ENCODE results near the gene TMEM183A.
"Not testable (repeated sequence)": the region's sequence is repeated elsewhere in the genome, so short reads cannot be mapped to it uniquely, and the experiment has no call there.

Gene TMEM183A, protein sequence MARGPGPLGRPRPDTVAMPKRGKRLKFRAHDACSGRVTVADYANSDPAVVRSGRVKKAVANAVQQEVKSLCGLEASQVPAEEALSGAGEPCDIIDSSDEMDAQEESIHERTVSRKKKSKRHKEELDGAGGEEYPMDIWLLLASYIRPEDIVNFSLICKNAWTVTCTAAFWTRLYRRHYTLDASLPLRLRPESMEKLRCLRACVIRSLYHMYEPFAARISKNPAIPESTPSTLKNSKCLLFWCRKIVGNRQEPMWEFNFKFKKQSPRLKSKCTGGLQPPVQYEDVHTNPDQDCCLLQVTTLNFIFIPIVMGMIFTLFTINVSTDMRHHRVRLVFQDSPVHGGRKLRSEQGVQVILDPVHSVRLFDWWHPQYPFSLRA

DNA sequence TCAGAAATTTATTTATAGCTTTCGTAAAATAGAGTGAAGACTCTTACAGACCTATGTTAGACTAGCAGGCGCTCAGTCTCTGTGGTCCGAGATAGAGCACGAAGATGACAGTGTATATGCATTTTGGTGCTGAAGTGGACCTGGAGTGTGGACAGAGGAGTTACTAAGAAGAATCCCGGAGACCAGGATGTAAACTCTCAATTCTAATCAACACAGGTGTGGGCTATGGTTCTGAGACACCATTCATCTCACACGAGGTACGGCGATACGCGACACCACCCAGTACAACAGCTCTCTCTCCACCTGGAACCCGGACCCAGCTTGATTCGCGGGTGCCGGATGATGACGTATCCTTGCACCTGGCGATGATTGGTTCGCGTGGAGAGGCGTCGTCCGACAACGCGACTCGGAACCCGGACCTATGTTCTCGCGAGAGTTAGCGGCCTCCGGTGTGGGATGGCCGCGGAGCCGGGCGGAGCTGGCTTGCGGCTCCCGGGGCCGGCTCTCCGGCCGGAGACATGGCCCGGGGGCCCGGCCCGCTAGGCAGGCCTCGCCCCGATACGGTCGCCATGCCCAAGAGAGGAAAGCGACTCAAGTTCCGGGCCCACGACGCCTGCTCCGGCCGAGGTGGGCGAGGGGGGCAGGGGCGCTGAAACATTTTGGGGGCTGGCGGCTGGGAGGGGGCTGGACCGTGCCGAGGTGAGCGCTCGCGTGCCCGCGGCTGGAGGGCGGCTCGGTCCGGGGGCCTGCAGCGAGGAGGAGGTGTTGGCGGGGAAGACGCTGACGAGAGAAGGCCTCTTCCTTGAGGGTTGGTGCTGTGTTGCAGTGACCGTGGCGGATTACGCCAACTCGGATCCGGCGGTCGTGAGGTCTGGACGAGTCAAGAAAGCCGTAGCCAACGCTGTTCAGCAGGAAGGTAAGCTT lies at the start of gene TMEM183A:
TSS of gene TMEM183A (plus strand) at position 427 of the 924 bp plus-strand sequence. CDS start at position 519, 92 bp downstream.
- DNase-seq, result peak; percentile 94

DNA sequence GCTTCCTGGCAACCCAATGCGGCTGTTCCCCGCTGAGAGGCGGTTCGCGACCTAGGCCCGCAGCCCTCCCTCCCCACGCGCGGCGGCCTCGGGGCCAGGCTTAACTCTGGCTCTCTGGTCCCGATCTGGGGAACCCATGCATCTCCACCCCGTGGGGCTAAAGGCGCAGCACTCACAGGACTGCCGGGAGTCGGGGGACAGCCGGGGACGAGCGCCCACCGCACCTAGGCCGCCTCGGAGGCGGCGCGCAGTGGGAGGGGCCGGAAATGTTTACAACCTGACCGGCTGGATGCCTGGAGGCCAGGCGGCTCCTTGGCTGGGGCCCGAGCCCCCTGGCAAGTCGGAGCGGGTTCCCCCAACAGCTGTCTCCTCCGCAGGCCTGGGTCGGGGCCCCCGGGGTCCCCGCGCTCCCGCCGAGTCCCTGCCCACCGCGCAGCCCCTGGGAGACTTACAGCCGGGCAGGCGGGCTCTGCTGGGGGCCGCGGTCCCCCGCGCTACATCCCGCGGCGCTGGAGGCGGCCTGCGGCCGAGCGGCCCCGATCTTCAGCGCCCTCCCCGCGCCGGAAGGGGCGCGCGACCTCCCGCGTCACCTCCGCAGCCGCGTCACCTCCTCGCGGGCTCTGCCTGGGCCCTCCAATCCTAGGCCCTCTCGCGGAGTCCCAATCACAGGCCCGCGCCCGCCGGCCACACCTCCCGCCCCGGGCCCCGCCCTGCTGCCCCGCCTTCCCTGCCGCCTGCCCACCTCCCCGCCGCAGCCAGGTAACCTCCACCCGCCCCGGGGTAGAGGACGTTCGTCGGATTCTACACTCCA lies 49.2 kb upstream of the TMEM183A start, which contains the start of gene ADIPOR1:
TSS of gene ADIPOR1 (minus strand) at position 580 of the 811 bp plus-strand sequence. CDS start 7,242 bp downstream, outside the sequence.
- DNase-seq, result peak; percentile 94

DNA sequence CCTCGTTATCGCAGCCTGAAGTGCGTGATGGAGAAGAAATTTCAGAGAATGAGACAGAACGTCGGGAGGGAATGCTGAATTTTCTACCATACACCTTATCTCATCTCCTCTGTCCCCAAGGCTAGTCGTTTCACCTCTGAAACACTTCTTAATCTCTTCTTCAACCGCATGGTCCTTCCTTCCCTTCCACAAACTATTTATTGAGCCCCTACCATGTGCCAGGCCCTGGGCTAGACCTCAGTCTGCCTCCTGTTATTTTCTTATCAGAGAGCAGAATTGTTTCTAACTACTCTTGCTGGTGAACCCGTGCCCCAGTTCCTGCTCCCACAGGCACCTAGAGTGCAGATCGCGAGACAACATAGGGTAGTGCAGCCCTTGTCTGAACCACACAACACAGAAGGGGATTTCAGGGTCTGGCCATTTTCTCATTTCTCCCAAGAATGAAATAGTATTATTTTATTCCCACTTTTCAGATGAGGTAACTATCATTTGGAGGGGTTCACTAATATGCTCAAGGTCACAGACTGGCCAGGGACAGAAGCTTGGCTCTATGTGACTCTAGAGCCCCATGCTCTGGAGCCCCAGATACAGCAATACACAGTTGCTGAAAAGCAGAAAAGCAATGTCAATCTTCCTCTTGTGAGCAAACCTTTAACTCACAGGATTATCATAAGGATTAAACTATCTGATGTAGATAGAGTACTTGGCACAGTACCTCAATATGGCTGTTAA lies 48.5 kb upstream of the TMEM183A start:
- DNase-seq, result peak; percentile 18

DNA sequence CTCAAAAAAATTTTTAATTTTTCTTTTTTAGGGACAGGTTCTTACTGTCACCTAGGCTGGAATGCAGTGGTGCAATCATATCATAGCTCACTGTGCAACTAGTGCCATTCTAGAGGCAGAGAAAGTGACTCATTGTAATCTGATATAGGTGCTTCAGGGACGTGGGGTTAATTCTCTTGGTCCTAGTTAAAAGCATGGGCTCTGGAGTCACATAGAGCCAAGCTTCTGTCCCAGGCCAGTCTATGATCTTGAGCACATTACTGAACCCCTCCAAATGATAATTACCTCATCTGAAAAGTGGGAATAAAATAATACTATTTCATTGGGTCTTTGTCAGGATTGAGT lies 47.9 kb upstream of the TMEM183A start:
- no peak for DNase-seq

DNA sequence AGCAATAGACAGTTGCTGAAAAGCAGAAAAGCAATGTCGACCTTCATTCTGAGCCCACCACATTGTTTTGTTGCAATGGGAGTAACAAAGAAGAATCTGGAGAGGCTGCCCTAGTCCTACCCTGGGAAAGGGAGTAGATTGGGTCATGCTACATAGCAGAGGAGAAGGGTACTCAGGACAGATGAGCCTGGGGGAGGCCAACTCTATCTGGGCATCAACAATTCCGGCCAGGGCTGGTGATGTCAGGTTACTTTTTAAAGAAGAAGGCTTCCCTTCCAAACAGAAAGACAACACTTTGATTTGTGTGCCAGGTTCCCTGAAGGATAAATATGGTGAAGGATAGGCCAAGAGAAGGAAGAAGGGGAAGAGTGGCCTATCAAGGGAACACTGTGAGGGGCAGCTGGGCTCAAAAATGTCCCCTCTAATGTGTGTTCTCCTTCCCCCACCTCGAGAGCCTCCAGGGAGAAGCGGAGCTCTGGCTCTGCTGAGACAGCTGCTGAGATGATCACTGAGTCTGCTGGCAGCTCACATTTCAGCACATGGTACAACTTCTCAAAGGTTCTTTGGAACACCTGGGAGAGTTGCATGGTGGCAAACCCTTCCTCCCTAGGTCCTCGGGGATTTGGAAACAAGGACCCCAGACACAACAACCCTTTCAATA lies 45.8 kb upstream of the TMEM183A start:
- DNase-seq, result no peak

DNA sequence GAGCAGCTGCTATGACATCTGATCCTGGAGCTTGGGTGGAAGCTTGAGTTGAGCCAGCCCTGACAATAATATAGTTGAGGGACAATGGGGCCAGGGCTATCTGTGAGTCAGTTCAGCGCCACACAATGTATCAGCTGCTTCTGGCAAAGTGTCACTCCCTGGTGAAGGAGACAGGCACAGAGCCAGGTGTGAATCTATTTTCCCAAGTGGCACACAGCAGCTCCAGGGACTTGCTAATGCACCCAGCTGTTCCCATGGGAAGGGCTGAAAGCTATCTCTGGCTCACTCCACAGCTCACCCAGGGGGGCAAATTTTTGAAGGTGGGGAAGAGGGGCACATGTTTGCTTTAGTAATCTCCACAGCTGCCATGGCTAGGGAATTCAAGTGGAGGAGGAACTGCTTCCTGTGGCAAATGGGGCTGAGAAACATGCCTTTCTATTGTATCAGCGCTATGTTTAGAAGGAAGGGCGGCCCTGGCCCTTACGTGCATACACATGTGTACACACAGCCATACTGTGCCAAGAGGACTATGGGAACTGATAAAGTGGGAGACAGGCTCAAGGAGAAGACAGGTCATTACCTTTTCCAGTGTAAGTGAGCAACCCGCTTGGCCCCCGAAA lies 42.3 kb upstream of the TMEM183A start:
- DNase-seq, result no peak

DNA sequence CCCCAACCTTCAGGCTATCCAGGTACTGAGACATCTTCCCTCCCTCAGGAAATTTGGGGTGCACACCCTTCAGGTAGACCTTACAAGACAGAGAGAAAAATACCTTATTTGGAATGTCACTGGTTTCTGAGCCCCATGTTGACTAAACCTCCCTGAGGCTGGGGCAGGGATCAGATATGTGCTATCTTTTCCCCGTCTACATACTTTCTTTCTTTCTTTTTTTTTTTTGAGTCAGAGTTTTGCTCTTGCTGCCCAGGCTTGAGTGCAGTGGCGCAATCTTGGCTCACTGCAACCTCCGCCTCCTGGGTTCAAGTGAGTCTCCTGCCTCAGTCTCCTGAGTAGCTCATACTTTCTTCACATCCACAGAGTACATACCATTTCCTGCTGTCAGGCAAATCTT lies 41.8 kb upstream of the TMEM183A start:
- no peak for DNase-seq

DNA sequence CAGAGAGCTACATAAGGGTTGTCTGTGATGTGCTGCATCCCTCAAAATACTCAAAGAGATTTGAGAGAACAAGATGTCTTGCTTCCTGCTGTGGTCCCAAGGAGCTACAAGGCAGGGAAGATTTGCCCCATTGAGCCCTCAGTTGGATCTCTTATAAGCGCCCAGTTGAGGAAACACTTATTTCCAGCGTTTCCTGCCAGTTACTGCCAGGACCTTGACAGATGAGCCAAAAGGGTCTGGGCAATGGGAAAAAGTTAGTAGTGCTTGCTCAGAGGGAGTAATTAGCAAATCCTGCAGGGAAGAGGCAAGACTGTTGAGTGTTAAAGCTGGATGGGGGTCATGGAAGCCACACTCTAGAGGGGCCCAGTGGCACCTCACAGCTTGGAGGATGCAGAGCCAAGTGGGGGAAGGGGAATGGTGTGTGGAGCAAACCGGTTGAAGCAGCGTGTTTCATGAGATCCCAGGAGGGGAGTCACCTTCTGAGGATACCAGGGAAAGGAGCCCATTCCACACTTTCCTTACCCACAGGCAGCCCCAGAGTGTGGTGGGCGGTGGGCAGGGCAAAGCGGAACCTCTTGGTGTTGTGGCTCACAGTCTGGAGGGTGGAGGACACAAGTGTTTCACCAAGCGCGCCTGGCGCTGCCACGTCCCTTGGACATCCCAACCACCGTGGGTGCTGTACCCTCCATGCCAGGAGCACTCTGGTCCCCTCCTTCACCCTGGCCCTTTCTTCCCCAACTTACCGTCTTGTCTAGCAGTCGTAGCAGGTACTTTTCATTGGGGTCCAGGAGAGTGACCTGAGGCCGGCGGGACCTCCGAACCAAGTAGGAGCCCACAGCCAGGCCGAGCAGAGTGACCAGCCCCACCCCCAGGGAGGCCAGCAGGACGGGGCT lies 40.9 kb upstream of the TMEM183A start:
- DNase-seq, result no peak

DNA sequence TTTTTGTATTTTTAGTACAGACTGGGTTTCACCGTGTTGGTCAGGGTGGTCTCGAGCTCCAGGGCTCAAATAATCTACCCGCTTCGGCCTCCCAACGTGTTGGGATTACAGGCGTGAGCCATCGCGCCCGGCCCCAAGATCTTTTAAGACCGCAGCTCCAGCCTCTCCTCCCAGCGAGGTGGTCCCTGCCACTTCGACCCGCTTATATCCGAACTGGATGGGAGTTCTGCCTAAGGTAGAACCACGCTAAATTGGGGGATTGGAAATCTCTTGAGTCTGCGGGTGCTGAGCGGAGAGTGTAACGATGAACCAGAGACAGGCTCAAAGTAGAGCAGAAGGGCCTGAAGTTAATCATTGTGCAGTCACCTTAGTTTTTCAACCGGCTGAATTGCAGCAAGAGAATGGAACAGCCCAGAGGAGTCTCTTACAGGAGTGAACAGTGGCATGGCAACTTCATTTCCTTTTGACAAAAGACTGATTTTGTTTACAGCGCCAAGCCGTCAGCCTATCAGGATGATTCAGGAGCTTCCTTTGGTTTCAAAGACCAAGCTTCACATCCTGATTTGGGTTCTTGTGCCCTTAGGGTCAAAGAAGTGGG lies 39.4 kb upstream of the TMEM183A start:
- no peak for DNase-seq

DNA sequence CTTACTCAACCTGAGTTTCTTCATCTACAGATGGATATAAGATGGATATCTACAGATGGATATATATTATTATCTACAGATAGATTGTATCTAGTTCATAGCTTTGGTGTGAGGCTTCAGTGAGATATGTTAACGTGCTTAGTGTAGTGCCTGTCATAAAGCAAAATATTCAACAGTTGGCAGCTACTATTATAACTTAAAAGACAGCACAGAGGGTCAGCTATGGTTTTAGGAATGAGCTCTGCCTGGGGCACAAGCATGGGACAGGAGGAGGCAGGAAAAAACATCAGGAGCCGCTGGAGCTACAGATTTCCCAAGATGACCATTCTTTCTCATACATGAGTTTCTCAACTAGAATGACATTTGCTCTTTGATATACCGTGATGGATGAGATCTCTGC lies 38.8 kb upstream of the TMEM183A start:
- DNase-seq, result no peak

DNA sequence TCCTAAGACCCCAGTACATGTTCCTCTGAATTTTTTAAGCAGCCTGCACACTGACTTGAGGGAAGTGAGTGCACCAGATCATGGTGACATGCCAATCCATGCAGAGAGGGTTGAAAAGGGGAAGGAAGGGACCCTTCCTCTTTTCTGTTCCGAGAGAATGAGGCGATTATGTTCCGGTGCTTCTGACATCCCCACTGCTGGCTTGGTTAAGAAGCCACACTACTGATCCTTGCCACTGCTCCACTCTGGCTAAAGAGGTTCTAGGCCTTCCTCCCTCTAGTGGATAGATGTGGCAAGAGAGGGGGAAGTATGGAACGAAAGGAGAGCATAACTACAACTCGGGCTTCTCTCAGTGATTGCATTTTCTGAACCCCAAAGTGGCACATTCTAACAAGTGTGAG lies 38.3 kb upstream of the TMEM183A start:
- peak; percentile 20 for DNase-seq

DNA sequence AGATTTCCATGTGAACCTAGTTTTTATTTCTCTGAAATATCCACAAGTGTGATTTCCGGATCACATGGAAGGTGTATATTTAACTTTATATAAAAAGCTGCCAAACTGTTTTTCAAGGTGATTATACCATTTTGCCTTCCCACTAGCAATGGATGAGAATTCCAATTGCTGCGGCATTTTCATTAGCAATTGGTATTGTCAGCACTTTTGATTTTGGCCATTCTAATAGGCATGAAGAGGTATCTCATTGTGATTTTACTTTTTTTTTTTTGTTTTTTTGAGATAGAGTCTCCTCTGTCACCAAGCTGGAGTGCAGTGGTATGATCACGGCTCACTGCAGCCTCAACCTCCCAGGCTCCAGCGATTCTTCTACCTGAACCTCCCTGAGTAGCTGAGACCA lies 35.1 kb upstream of the TMEM183A start:
- DNase-seq, result no peak

DNA sequence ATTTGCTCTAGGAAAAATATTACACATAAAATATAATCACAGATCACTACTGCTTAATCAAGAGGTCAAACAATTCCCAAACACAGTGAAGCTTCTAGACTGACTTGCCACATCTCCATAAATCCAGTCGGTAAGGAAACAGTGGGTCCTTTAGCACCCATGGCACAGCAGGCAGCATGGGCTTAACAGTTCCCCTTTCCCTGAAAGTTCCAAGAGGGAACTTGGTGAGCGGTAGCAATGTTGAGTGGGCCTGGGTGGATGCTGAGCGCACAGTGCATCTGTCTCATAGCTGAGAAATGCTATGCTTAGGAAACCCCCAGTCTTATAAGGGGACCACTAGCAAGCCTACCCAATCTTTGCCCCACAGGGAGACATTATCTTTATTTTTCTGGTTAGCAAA lies 32.3 kb upstream of the TMEM183A start:
- no peak for DNase-seq

DNA sequence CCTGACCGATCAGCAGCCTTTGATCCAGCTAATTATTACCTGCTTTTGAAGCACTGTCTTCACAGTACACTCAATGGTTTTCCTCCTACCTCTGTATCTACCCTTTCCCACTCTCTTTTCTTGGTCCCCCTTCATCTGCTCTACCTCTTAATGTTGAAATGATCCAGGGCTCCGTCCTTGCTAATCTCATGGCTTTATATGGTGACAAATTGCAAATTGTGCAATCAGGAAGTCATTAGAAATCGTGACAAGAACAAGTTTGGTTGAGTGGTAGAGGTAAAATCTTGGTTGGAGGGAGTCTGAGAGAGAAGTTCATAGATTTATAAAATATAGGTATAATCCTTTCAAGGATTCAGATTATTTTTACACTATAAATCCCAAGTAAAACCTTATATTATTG lies 30.5 kb upstream of the TMEM183A start:
- DNase-seq, result no peak

DNA sequence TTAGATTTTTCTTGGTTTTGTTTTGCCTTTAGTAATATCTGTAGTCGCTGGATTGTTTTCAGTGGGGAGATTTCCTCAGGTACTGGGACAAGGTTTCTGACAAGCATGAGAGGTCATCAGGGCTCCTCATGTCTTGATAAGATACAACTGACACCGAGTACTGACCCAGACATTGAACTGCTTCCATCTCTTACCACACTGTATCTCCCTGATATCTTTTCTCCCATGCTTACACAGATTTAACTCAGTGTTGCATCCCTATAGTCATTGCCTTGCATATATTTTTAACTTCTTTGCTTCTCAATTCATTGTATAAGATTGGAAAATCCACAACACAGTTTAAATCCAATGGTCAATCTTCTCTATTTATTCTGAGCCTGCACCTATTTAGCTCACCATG lies 27.7 kb upstream of the TMEM183A start:
- no peak for DNase-seq

DNA sequence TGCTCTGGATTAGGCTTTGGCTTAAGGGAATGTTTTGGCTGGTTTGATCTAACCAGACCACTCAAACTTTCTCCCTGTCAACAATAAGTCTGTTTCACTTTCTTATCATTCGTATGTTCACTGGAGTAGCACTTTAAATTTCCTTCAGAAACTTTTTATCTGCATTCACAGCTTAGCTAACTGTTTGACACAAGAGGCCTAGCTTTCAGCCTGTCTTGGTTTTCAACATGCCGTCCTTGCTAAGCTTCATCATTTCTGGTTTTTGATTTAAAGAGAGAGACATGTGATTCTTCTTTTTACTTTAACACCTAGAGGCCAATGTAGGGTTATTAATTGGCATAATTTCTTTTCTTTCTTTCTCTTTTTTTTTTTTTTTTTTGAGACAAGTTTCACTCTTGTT lies 25.2 kb upstream of the TMEM183A start:
- DNase-seq, result no peak

DNA sequence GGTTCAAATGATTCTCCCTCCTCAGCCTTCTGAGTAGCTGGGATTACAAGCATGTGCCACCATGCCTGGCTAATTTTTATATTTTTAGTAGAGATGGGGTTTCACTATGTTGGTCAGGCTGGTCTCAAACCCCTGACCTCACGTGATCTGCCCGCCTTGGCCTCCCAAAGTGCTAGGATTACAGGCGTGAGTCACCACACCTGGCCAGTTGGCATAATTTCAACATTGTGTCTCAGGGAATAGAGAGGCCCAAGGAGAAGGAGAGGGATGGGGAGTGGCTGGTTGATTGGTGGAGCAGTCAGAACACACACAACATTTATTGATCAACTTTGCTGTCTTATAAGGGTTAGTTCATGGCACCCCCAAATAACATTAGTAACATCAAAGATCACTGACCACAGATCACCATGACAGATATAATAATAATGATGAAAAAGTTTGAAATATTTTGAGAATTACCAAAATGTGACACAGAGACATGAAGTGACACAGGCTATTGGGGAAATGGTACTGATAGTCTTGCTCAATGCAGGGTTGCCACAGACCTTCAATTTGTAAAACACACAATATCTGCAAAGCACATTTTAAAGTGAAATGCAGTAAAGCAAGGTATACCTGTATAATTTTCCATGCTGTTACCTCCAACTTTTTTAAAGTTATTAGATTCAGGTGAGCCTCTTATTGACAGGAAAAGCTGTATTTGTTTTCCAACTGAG lies 24.3 kb upstream of the TMEM183A start:
- no peak for DNase-seq

DNA sequence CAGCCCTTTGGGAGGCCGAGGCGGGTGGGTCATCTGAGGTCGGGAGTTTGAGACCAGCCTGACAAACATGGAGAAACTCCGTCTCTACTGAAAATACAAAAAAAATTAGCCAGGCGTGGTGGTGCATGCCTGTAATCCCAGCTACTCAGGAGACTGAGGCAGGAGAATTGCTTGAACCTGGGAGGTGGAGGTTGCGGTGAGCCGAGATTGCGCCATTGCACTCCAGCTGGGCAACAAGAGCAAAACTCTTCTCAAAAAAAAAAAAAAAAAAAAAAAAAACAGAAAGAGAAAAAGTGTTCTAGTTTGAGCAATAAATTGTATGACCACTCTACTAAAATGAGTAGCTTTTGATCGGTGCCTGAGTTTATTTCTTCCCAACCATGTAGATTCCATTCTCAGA lies 21.1 kb upstream of the TMEM183A start:
- DNase-seq, result not testable (repeated sequence)

DNA sequence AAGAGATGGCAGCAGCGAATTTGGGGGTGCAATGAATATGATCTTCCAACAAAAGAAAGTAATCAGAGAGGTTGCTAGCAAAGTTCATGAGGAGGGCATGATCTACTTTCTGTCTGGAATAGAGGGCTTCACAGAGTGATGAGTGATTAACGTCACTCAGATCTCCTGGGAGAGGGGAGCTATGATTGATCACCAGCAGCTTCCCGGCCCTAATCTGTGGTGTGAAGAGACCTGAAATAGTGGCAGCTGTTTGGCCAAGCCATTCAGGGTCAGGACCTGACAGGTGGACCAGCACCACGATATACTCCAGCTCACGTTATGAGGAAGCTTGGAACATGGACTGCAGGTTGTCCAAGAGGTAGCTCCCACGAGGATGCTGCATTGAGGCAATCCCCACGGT lies 19.9 kb upstream of the TMEM183A start:
- no peak for DNase-seq

All from activated naive CD4-positive, alpha-beta T cell treated with anti-CD3 and anti-CD28 coated beads, Interleukin-2, amount 50 U/mL, for 16 hours (primary cell).